Trophoblast cell (in vitro differentiated cells and primary cell): ENCODE results near the gene TJP3.
A peak's percentile ranks its signal among the peaks of the same experiment; 100 is the strongest.
"Not testable (repeated sequence)": the region's sequence is repeated elsewhere in the genome, so short reads cannot be mapped to it uniquely, and the experiment has no call there.

Source experiments
- DNase-seq, 2 donors: peaks; one replicate each; pipeline ENCODE4 v3.0.0-alpha.2; 2016
- H2AFZ ChIP-seq: 2 replicates; pipeline ENCODE4 v1.6.1; 2013; ENCODE audit warnings: low read length, moderate library complexity, mild to moderate bottlenecking; ENCODE audit not compliant: insufficient read depth, poor library complexity
- H2AK5ac ChIP-seq: 2 replicates; pipeline ENCODE4 v1.6.1; 2013; ENCODE audit warnings: mild to moderate bottlenecking, low read length
- H2BK120ac ChIP-seq: 2 replicates; pipeline ENCODE4 v1.6.1; 2013; ENCODE audit warnings: low read length, mild to moderate bottlenecking, moderate library complexity; ENCODE audit not compliant: insufficient read depth, poor library complexity
- H2BK12ac ChIP-seq: 2 replicates; pipeline ENCODE4 v1.6.1; 2013; ENCODE audit warnings: mild to moderate bottlenecking, low read length, moderate library complexity
- H2BK5ac ChIP-seq: 2 replicates; pipeline ENCODE4 v1.6.1; 2013; ENCODE audit warnings: low read length, low read depth, moderate library complexity, mild to moderate bottlenecking; ENCODE audit not compliant: poor library complexity
- H3K14ac ChIP-seq: 2 replicates; pipeline ENCODE4 v1.6.1; 2013; ENCODE audit warnings: mild to moderate bottlenecking, low read length
- H3K18ac ChIP-seq: 2 replicates; pipeline ENCODE4 v1.6.1; 2013; ENCODE audit warnings: mild to moderate bottlenecking, low read length
- H3K23ac ChIP-seq: 2 replicates; pipeline ENCODE4 v1.6.1; 2013; ENCODE audit warnings: low read length
- H3K27ac ChIP-seq: 2 replicates; pipeline ENCODE4 v1.5.1; 2013; ENCODE audit warnings: low read depth, mild to moderate bottlenecking, inconsistent platforms, low read length, moderate library complexity
- H3K27me3 ChIP-seq: 2 replicates; pipeline ENCODE4 v1.6.1; 2013; ENCODE audit warnings: inconsistent platforms, mild to moderate bottlenecking, low read length, moderate library complexity; ENCODE audit not compliant: insufficient read depth
- H3K36me3 ChIP-seq, 2 experiments: 1 replicate in 1 of 2; 2 replicates in 1 of 2; pipeline ENCODE4 v1.6.1; 2013; ENCODE audit warnings: low read length in 2 of 2, mild to moderate bottlenecking in 2 of 2, moderate library complexity in 1 of 2; ENCODE audit not compliant: insufficient read depth in 2 of 2, control insufficient read depth in 1 of 2
- H3K4ac ChIP-seq: 2 replicates; pipeline ENCODE4 v1.6.1; 2013; ENCODE audit warnings: low read depth, mild to moderate bottlenecking, low read length, moderate library complexity
- H3K4me1 ChIP-seq, 2 experiments: 1 replicate in 1 of 2; 2 replicates in 1 of 2; pipeline ENCODE4 v1.6.1; 2013; ENCODE audit warnings: low read length in 2 of 2, mild to moderate bottlenecking in 2 of 2, moderate library complexity in 1 of 2; ENCODE audit not compliant: insufficient read depth in 2 of 2, control insufficient read depth in 1 of 2
- H3K4me2 ChIP-seq: 2 replicates; pipeline ENCODE4 v1.6.1; 2013; ENCODE audit warnings: inconsistent platforms, mild to moderate bottlenecking, low read length, moderate library complexity
- H3K4me3 ChIP-seq: 2 replicates; pipeline ENCODE4 v1.5.1; 2013; ENCODE audit warnings: mild to moderate bottlenecking, low read depth, low read length, inconsistent platforms
- H3K79me1 ChIP-seq: one replicate; pipeline ENCODE4 v1.6.1; 2013; ENCODE audit warnings: low read length
- H3K79me2 ChIP-seq: 2 replicates; pipeline ENCODE4 v1.6.1; 2013; ENCODE audit warnings: low read length, mild to moderate bottlenecking; ENCODE audit not compliant: control insufficient read depth, insufficient read depth, poor library complexity
- H3K9ac ChIP-seq: 2 replicates; pipeline ENCODE4 v1.6.1; 2013; ENCODE audit warnings: mild to moderate bottlenecking, low read length
- H3K9me3 ChIP-seq: 2 replicates; pipeline ENCODE4 v1.6.1; 2013; ENCODE audit warnings: low read depth, mild to moderate bottlenecking, control low read depth, inconsistent platforms, low read length; ENCODE audit not compliant: insufficient read depth
- H4K12ac ChIP-seq: 2 replicates; pipeline ENCODE4 v1.6.1; 2013; ENCODE audit warnings: low read depth, mild to moderate bottlenecking, low read length, moderate library complexity
- H4K8ac ChIP-seq: 2 replicates; pipeline ENCODE4 v1.6.1; 2013; ENCODE audit warnings: low read depth, mild to moderate bottlenecking, low read length, moderate library complexity
- H4K91ac ChIP-seq: one replicate; pipeline ENCODE4 v1.6.1; 2013; ENCODE audit warnings: low read depth, mild to moderate bottlenecking, low read length, moderate library complexity
- WGBS: extraction: QIAGEN DNeasy Blood & Tissue Kit; methylation state at CpG from one replicate; pipeline ENCODE4 v1.1.7; 2013; ENCODE audit warnings: missing lambda C conversion rate; ENCODE audit not compliant: insufficient read length, insufficient coverage; ENCODE audit errors: extremely low coverage; 5-methylcytosine and 5-hydroxymethylcytosine counted together

The TJP3 gene

DNA sequence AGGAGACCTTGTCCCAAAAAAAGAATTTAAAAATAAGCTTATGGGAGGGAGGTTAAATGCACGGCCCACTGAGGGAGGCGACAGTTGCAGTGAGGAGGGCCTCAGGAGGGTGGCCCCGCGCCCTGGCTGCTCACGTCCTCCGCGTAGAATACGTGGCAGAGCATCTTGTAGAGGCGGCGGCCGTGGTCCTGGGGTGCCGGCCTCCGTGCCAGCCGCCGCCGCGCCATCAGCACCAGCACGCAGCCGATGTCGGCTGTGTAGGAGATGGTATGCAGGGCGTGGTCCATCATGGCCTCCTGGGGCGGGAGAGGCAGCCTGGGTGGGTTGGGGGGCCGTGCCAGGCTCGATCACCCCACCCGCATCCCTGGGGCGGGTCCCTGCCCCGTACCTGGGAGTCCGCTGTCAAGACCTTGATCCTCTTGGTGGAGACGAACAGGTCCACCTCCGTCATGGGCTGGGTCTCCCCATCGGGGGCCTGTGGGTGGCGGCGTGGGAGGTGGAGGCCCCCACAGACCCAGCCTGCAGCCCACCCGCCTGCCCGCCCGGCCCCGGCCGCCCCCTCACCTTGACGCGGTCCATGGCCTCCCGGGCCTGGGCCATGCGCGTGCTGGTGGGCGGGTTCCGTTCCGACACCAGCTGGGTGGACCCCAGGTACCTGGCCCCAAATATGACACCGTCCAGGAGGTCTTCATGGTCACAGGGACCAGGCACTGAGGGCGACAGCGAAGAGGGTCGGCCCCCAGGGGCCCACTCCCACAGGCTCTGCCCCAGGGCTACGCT lies 45.6 kb downstream of the TJP3 start:
- WGBS: no CpG with 5 or more reads among the region's 51 CpGs
- no peak overlapping the region for H3K4me3 ChIP-seq
- H2AK5ac ChIP-seq: no peak overlapping the region
- no peak overlapping the region for H2AFZ ChIP-seq
- H3K4me1 ChIP-seq: no peaks in the 10 kb centered on the region
- no peaks in the 10 kb centered on the region for H3K9me3 ChIP-seq
- H2BK12ac ChIP-seq: no peak overlapping the region
- peaks cover 51 to 58% of the 10 kb centered on the region in 2 experiments for H3K36me3 ChIP-seq
- no peak overlapping the region for H2BK120ac ChIP-seq
- no peak overlapping the region for H4K91ac ChIP-seq
- no peak for DNase-seq
- H3K18ac ChIP-seq: no peak overlapping the region
- H3K4ac ChIP-seq: no peak overlapping the region
- no peak overlapping the region for H3K27ac ChIP-seq
- H3K14ac ChIP-seq: no peak overlapping the region
- no peaks in the 10 kb centered on the region for H3K79me2 ChIP-seq
- no peaks in the 10 kb centered on the region for H3K79me1 ChIP-seq
- no peak overlapping the region for H3K23ac ChIP-seq
- no peak overlapping the region for H4K12ac ChIP-seq
- no peak overlapping the region for H2BK5ac ChIP-seq
- H3K27me3 ChIP-seq: no peaks in the 10 kb centered on the region
- no peak overlapping the region for H3K4me2 ChIP-seq
- H3K9ac ChIP-seq: no peak overlapping the region
- H4K8ac ChIP-seq: no peak overlapping the region

DNA sequence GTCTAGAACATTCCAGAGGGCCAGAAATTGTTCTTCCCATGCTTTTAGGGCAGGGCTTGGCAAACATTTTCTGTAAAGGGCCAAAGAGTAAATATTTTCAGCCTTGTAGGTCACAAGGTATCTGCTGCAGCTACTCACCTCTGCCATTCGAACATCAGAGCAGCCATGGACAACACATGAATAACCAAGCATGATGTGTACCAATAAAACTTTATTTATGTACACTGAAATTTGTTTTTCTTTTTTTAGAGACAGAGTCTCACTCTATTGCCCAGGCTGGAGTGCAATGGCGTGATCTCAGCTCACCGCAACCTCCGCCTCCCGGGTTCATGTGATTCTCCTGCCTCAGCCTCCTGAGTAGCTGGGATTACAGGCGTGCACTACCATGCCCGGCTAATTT lies 49.5 kb downstream of the TJP3 start:
- H3K4ac ChIP-seq, H3K23ac ChIP-seq, H2AFZ ChIP-seq, DNase-seq, H2BK5ac ChIP-seq, H3K4me3 ChIP-seq, H2BK120ac ChIP-seq, H2AK5ac ChIP-seq, H3K27ac ChIP-seq, H4K91ac ChIP-seq, H3K4me1 ChIP-seq, H3K4me2 ChIP-seq, H2BK12ac ChIP-seq, H3K14ac ChIP-seq, H3K18ac ChIP-seq, H4K12ac ChIP-seq, H3K27me3 ChIP-seq, H3K79me1 ChIP-seq, H3K9ac ChIP-seq, H4K8ac ChIP-seq, H3K9me3 ChIP-seq: not testable (repeated sequence)
- WGBS: no CpG with 5 or more reads among the region's 7 CpGs
- Histone ChIP-seq H3K36me3 (peaks cover 34 to 37% of the 10 kb centered on the region in 2 experiments), H3K79me2 (peaks cover 10% of the 10 kb centered on the region)

DNA sequence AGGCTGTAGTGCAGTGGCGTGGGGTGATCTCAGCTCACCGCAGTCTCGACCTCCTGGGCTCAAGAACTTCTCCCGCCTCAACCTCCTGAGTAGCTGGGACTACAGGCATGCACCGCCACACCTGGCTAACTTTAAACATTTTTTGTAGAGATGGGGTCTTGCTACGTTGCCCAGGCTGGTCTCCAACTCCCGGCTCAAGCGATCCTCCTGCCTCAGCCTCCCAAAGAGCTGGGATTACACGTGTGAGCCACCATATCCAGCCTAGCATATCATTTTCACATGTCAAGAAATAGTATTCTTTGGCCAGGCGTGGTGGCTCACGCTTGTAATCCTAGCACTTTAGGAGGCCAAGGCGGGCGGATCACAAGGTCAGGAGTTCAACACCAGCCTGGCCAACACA lies 50.1 kb downstream of the TJP3 start:
- not testable (repeated sequence) for H3K9me3 ChIP-seq, H3K9ac ChIP-seq, H3K4me2 ChIP-seq, H3K18ac ChIP-seq, H3K4me1 ChIP-seq, H3K4ac ChIP-seq, H4K12ac ChIP-seq, H4K8ac ChIP-seq, H4K91ac ChIP-seq, H2AK5ac ChIP-seq, H2BK12ac ChIP-seq, H3K79me1 ChIP-seq, DNase-seq, H2BK5ac ChIP-seq, H3K27me3 ChIP-seq, H2AFZ ChIP-seq, H3K14ac ChIP-seq, H3K4me3 ChIP-seq, H3K27ac ChIP-seq, H3K23ac ChIP-seq, H2BK120ac ChIP-seq
- Histone ChIP-seq H3K79me2 (peaks cover 10% of the 10 kb centered on the region), H3K36me3 (peaks cover 29 to 32% of the 10 kb centered on the region in 2 experiments)
- no CpG with 5 or more reads among the region's 13 CpGs for WGBS

DNA sequence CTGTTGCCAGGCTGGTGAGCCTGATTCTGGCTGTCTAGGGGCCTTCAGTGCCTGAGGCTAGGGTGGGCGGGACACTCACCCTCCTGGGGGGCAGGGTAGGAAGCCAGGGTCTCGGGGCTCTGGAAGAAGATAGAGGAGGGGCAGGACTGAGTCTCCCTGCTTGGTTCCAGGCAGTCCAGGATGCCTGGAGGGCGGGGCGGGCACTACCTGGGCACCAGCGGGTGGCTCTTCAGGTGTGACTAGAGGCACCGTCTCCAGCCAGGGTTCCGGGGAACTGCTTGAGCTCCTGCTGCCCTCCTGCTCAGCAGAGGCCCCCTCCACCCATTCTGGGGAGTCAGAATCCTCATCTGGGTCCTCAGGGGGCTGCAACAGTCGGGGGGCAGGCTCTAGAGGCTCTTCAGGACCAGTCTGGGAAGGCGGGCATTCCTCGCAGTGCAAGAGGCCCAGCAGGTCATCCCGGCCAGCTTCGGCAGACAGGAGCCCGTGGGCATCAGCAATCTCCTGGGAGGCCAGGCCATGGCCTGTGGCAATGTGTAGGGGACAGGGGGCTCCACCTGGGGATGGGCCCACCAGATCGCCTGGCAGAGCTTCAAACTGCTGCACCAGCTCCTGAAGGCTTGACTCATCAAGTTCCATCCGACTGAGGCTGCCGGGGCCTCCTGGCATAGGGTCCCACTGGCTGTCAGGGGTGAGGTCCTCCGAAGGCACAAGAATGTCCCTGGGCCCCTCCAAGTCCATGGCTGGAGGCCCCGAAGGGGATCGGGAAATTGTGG lies 51.5 kb downstream of the TJP3 start:
- H3K18ac ChIP-seq: peak overlapping the region; percentile 86
- H2BK5ac ChIP-seq: no peak overlapping the region
- H2AK5ac ChIP-seq: no peak overlapping the region
- no peak for DNase-seq
- H4K8ac ChIP-seq: no peak overlapping the region
- H3K14ac ChIP-seq: no peak overlapping the region
- no peak overlapping the region for H3K4me2 ChIP-seq
- peak overlapping the region; percentile 72 for H4K12ac ChIP-seq
- H3K9ac ChIP-seq: no peak overlapping the region
- no peak overlapping the region for H3K23ac ChIP-seq
- no peak overlapping the region for H2AFZ ChIP-seq
- H3K4ac ChIP-seq: peak overlapping the region; percentile 52
- H3K4me3 ChIP-seq: no peak overlapping the region
- no CpG with 5 or more reads among the region's 19 CpGs for WGBS
- H3K9me3 ChIP-seq: no peaks in the 10 kb centered on the region
- H3K36me3 ChIP-seq: peaks cover 19 to 22% of the 10 kb centered on the region in 2 experiments
- H3K79me2 ChIP-seq: peaks cover 10% of the 10 kb centered on the region
- no peak overlapping the region for H4K91ac ChIP-seq
- no peaks in the 10 kb centered on the region for H3K27me3 ChIP-seq
- H2BK12ac ChIP-seq: no peak overlapping the region
- H3K27ac ChIP-seq: no peak overlapping the region
- no peak overlapping the region for H2BK120ac ChIP-seq
- H3K79me1 ChIP-seq: peaks cover 7% of the 10 kb centered on the region
- H3K4me1 ChIP-seq: peaks cover 0 to 4% of the 10 kb centered on the region in 2 experiments
